ENCODE measurements around the gene IER5.
"Not testable (repeated sequence)": the region's sequence is repeated elsewhere in the genome, so short reads cannot be mapped to it uniquely, and the experiment has no call there.

IER5 gene

GRCh38 chr1:181088079-181089016 lies at the start of gene IER5:
TSS of gene IER5 (plus strand) at chr1:181088700. CDS start at chr1:181088903, 203 bp downstream.
- H3K4me3 ChIP-seq (ENCODE audit: low read depth, low read length), result peak within 1 kb of the TSS; percentile 95
- no peak for TF ChIP-seq CTCF (IDR thresholded peaks at IDR 0.05; ENCODE audit: low read depth, low read length)

GRCh38 chr1:181040284-181040865 lies 48.1 kb upstream of the IER5 start:
- no peak for TF ChIP-seq CTCF (IDR thresholded peaks at IDR 0.05; ENCODE audit: low read depth, low read length)
- H3K4me3 ChIP-seq (ENCODE audit: low read depth, low read length), result no peak overlapping the region

- no peak for TF ChIP-seq CTCF (IDR thresholded peaks at IDR 0.05; ENCODE audit: low read depth, low read length)
- no peak overlapping the region for H3K4me3 ChIP-seq (ENCODE audit: low read depth, low read length)
Observed at GRCh38 chr1:181043025-181043888, 45.2 kb upstream of the IER5 start.

- no peak for TF ChIP-seq CTCF (IDR thresholded peaks at IDR 0.05; ENCODE audit: low read depth, low read length)
- no peak overlapping the region for H3K4me3 ChIP-seq (ENCODE audit: low read depth, low read length)
Observed at GRCh38 chr1:181044449-181044966, 44.0 kb upstream of the IER5 start.

- not testable (repeated sequence) for H3K4me3 ChIP-seq (ENCODE audit: low read depth, low read length)
Observed at GRCh38 chr1:181045946-181046345, 42.6 kb upstream of the IER5 start.

GRCh38 chr1:181049378-181049777 lies 39.1 kb upstream of the IER5 start:
- no peak for TF ChIP-seq CTCF (IDR thresholded peaks at IDR 0.05; ENCODE audit: low read depth, low read length)
- H3K4me3 ChIP-seq (ENCODE audit: low read depth, low read length), result no peak overlapping the region

GRCh38 chr1:181050922-181051321 lies 37.6 kb upstream of the IER5 start:
- no peak overlapping the region for H3K4me3 ChIP-seq (ENCODE audit: low read depth, low read length)
- TF ChIP-seq CTCF (IDR thresholded peaks at IDR 0.05; ENCODE audit: low read depth, low read length), result no peak
